ENCODE results near the gene SLC45A1.
"Not testable (repeated sequence)": the region's sequence is repeated elsewhere in the genome, so short reads cannot be mapped to it uniquely, and the experiment has no call there.

The SLC45A1 gene

GRCh38 chr1:8276932-8277331 lies 41.0 kb upstream of the SLC45A1 start:
- Histone ChIP-seq H2AFZ (ENCODE audit: low read depth, low read length) (no peak overlapping the region), H3K36me3 (replicated peaks; ENCODE audit: low read depth, low read length) (peaks cover 3% of the 10 kb centered on the region), H3K27ac (ENCODE audit: low read length) (no peak overlapping the region), H3K9me3 (ENCODE audit: insufficient read depth, low read length) (no peaks in the 10 kb centered on the region), H3K27me3 (ENCODE audit: low read depth, low read length) (no peaks in the 10 kb centered on the region), H3K4me2 (ENCODE audit: low read length) (no peak overlapping the region), H3K4me1 (ENCODE audit: low read length) (peaks cover 10% of the 10 kb centered on the region), H3K79me2 (ENCODE audit: low read length) (no peaks in the 10 kb centered on the region), H4K20me1 (ENCODE audit: insufficient read depth, low read length) (no peaks in the 10 kb centered on the region), H3K4me3 (ENCODE audit: low read length) (no peak overlapping the region), H3K9ac (ENCODE audit: low read length) (no peak overlapping the region)
- TF ChIP-seq EZH2phosphoT487 (IDR thresholded peaks at IDR 0.05; ENCODE audit: low read depth): no peak
- TF ChIP-seq CTCF (IDR thresholded peaks at IDR 0.05; ENCODE audit: low read depth, low read length): no peak

- not testable (repeated sequence) for H3K4me3 ChIP-seq (ENCODE audit: low read length); H3K4me2 ChIP-seq (ENCODE audit: low read length); H3K9ac ChIP-seq (ENCODE audit: low read length); H3K36me3 ChIP-seq (replicated peaks; ENCODE audit: low read depth, low read length); H2AFZ ChIP-seq (ENCODE audit: low read depth, low read length); H3K9me3 ChIP-seq (ENCODE audit: insufficient read depth, low read length); H3K27me3 ChIP-seq (ENCODE audit: low read depth, low read length); H4K20me1 ChIP-seq (ENCODE audit: insufficient read depth, low read length); H3K27ac ChIP-seq (ENCODE audit: low read length); H3K79me2 ChIP-seq (ENCODE audit: low read length)
- peaks cover 22% of the 10 kb centered on the region for H3K4me1 ChIP-seq (ENCODE audit: low read length)
These were observed 39.2 kb upstream of the SLC45A1 start for GRCh38 chr1:8278677-8279076.

DNA sequence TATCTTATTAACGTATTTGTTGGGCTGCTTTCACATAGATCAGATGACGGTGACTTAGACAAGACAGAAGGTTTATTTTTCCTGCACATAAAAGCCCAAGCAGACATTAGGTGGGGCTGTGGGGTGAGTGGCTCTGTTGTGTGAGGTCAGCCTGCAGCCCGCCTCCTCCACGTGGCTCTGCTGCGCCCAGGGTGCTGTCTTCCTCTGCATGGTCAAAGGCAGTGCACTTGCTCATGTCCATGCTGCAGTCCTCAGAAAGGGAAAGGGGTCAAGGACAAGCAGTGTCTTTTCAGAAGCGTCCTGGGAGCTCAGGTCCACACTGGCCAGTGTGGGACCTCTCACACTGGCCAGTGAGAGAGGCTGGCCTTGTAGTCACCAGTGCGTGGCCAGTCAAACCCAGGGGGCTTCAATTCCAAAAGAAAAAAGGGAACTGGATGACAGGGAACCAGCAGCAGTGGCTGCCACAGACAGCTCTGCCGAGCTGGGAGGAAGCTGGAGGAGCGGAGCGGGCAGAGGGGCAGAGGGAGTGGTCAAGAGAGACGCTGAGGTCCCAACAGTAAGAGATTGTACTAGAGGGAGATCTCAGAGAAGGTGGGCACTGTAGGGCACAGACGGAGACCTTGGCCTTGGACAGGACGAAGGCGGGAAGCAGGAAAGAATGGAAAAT lies 35.9 kb upstream of the SLC45A1 start:
- TF ChIP-seq EZH2phosphoT487 (IDR thresholded peaks at IDR 0.05; ENCODE audit: low read depth): no peak
- TF ChIP-seq CTCF (IDR thresholded peaks at IDR 0.05; ENCODE audit: low read depth, low read length): peak; percentile 26
- Histone ChIP-seq H3K9me3 (ENCODE audit: insufficient read depth, low read length) (no peaks in the 10 kb centered on the region), H3K27me3 (ENCODE audit: low read depth, low read length) (no peaks in the 10 kb centered on the region), H3K4me2 (ENCODE audit: low read length) (peak overlapping the region; percentile 92), H3K4me3 (ENCODE audit: low read length) (peak overlapping the region; percentile 78), H3K9ac (ENCODE audit: low read length) (peak overlapping the region; percentile 92), H3K4me1 (ENCODE audit: low read length) (peaks cover 38% of the 10 kb centered on the region), H3K27ac (ENCODE audit: low read length) (peak overlapping the region; percentile 98), H3K79me2 (ENCODE audit: low read length) (no peaks in the 10 kb centered on the region), H4K20me1 (ENCODE audit: insufficient read depth, low read length) (no peaks in the 10 kb centered on the region), H3K36me3 (replicated peaks; ENCODE audit: low read depth, low read length) (peaks cover 3% of the 10 kb centered on the region), H2AFZ (ENCODE audit: low read depth, low read length) (peak overlapping the region; percentile 54; the same call in 1 of the 2 replicates)

GRCh38 chr1:8283058-8283884 lies 34.6 kb upstream of the SLC45A1 start:
- Histone ChIP-seq H3K4me3 (ENCODE audit: low read length) (peak overlapping the region; percentile 78), H3K4me2 (ENCODE audit: low read length) (peak overlapping the region; percentile 92), H3K9ac (ENCODE audit: low read length) (peak overlapping the region; percentile 92), H3K36me3 (replicated peaks; ENCODE audit: low read depth, low read length) (peaks cover 3% of the 10 kb centered on the region), H2AFZ (ENCODE audit: low read depth, low read length) (0 out of 2 replicates have a peak overlapping the region, but pooled peaks have one; percentile 26), H3K79me2 (ENCODE audit: low read length) (no peaks in the 10 kb centered on the region), H3K9me3 (ENCODE audit: insufficient read depth, low read length) (no peaks in the 10 kb centered on the region), H3K27me3 (ENCODE audit: low read depth, low read length) (no peaks in the 10 kb centered on the region), H3K4me1 (ENCODE audit: low read length) (peaks cover 38% of the 10 kb centered on the region), H4K20me1 (ENCODE audit: insufficient read depth, low read length) (no peaks in the 10 kb centered on the region), H3K27ac (ENCODE audit: low read length) (peak overlapping the region; percentile 98)
- TF ChIP-seq CTCF (IDR thresholded peaks at IDR 0.05; ENCODE audit: low read depth, low read length) (no peak), EZH2phosphoT487 (IDR thresholded peaks at IDR 0.05; ENCODE audit: low read depth) (no peak)
